Measurements from ENCODE around the gene IGSF3.

The IGSF3 gene

GRCh38 chr1:116686723-116687352, 19.3 kb upstream of the IGSF3 start:
- DNase-seq (ENCODE audit: low read depth, low spot score), result no peak

- DNase-seq (ENCODE audit: low read depth, low spot score), result no peak
Observed at GRCh38 chr1:116686175-116686574, 18.6 kb upstream of the IGSF3 start.

GRCh38 chr1:116684575-116684974, 17.0 kb upstream of the IGSF3 start:
- no peak for DNase-seq (ENCODE audit: low read depth, low spot score)

GRCh38 chr1:116682641-116683221, 15.2 kb upstream of the IGSF3 start:
- no peak for DNase-seq (ENCODE audit: low read depth, low spot score)

GRCh38 chr1:116681343-116681899, 13.9 kb upstream of the IGSF3 start:
- no peak for DNase-seq (ENCODE audit: low read depth, low spot score)

- DNase-seq (ENCODE audit: low read depth, low spot score), result no peak
Observed at GRCh38 chr1:116680752-116681151, 13.2 kb upstream of the IGSF3 start.

- DNase-seq (ENCODE audit: low read depth, low spot score), result no peak
Observed at GRCh38 chr1:116679828-116680628, 12.5 kb upstream of the IGSF3 start.

- no peak for DNase-seq (ENCODE audit: low read depth, low spot score)
Observed at GRCh38 chr1:116679091-116679827, 11.7 kb upstream of the IGSF3 start.

GRCh38 chr1:116678732-116679090, 11.2 kb upstream of the IGSF3 start:
- no peak for DNase-seq (ENCODE audit: low read depth, low spot score)

GRCh38 chr1:116677474-116678062, 10.0 kb upstream of the IGSF3 start:
- no peak for DNase-seq (ENCODE audit: low read depth, low spot score)

GRCh38 chr1:116676291-116676690, 8.8 kb upstream of the IGSF3 start:
- no peak for DNase-seq (ENCODE audit: low read depth, low spot score)

GRCh38 chr1:116674751-116675150, 7.2 kb upstream of the IGSF3 start:
- DNase-seq (ENCODE audit: low read depth, low spot score), result no peak

- DNase-seq (ENCODE audit: low read depth, low spot score), result no peak
Observed at GRCh38 chr1:116674011-116674531, 6.5 kb upstream of the IGSF3 start.

GRCh38 chr1:116671912-116672311, 4.4 kb upstream of the IGSF3 start:
- no peak for DNase-seq (ENCODE audit: low read depth, low spot score)

- no peak for DNase-seq (ENCODE audit: low read depth, low spot score)
Observed at GRCh38 chr1:116671072-116671760, 3.7 kb upstream of the IGSF3 start.

- no peak for DNase-seq (ENCODE audit: low read depth, low spot score)
Observed at GRCh38 chr1:116668277-116668676, 744 bp upstream of the IGSF3 start.

- no peak for DNase-seq (ENCODE audit: low read depth, low spot score)
Observed at GRCh38 chr1:116667078-116667574, 407 bp downstream of the IGSF3 start.

- no peak for DNase-seq (ENCODE audit: low read depth, low spot score)
Observed at GRCh38 chr1:116666187-116667077, 1.1 kb downstream of the IGSF3 start.

- DNase-seq (ENCODE audit: low read depth, low spot score), result no peak
Observed at GRCh38 chr1:116664978-116665371, 2.6 kb downstream of the IGSF3 start.

Measured in activated CD4-positive, CD25-positive, alpha-beta regulatory T cell treated with anti-CD3 and anti-CD28 coated beads, Interleukin-2, amount 50 U/mL, for 16 hours (primary cell).